ENCODE data around the gene ARID3C.
A peak's percentile ranks its signal among the peaks of the same experiment; 100 is the strongest.

The ARID3C gene

DNA sequence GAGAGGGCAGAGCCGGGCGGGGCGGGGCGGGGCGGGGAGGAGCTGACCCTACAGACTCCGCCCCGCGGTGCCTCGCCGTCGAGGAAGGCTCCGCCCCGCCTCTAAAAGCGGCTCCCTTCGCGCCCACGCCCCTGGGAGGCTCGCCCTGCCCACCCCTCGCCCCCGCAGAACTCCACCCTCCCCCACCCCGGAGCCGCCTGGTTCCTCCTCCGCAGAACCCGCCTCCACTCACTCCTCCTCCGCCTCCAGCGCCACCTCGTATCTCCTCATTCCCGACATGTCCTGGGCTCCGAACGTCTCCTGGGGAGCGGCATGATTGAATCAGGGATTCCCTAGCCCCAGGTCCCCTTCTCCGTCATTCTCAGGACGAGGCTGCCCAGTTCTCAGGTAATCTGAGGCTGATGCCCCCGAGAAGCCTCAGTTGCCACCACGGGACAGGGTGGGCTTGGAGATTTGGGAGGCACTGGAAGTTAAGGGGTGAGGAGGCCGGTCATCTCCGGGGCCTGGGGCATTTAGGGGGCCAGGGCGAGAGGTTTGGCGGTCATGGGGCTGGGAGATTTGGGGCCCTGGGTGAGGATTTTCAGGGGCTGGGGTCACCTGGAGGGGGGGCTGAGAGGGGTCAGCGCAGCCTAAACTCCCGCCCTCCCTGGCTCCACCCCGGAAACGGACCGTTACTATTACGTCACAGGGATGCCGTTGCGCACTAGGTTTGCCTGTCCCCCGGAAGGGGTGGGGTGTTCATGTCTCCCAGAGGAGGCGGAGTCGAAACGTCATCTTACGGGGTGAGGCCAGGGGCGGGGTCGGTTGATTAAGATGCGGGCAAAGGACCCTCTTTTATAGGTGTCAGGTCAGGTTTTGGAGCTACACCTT, 36.8 kb upstream of the ARID3C start:
- POLR2A ChIA-PET: interaction anchor here (0.7 to 1.8 kb wide), 3 partner anchors 18 to 37 kb away, joined by 3 to 11 read pairs (median 3); partner anchors contain the start of genes GALT and SIGMAR1
- peak; percentile 96 for DNase-seq (ENCODE audit: extremely low spot score)
- CTCF ChIA-PET: interaction anchor here (1.3 kb wide), 1 partner anchor 22 kb away, joined by 3 read pairs; no protein-coding TSS in a partner anchor
- peak; percentile 41; the same call in 1 of the 2 replicates for TF ChIP-seq L3MBTL2 (conservative IDR thresholded peaks at IDR 0.05)
- no peak for TF ChIP-seq FOXA1 (IDR thresholded peaks at IDR 0.05)

- no peak for TF ChIP-seq ZNF384 (IDR thresholded peaks at IDR 0.05)
- TF ChIP-seq ARNT (IDR thresholded peaks at IDR 0.05): no peak
- TF ChIP-seq BHLHE40 (IDR thresholded peaks at IDR 0.05; ENCODE audit: borderline replicate concordance): no peak
- TF ChIP-seq SP1 (IDR thresholded peaks at IDR 0.05): no peak
- TF ChIP-seq L3MBTL2 (conservative IDR thresholded peaks at IDR 0.05): no peak; the same call in none of the 2 replicates
- TF ChIP-seq FOXM1 (IDR thresholded peaks at IDR 0.05; ENCODE audit: borderline replicate concordance): no peak
- no peak for TF ChIP-seq LEF1 (IDR thresholded peaks at IDR 0.05; ENCODE audit: borderline replicate concordance)
- TF ChIP-seq CTBP1 (IDR thresholded peaks at IDR 0.05; ENCODE audit: borderline replicate concordance): no peak
- no peak for TF ChIP-seq TARDBP (IDR thresholded peaks at IDR 0.05)
- no peak for TF ChIP-seq HDGF (IDR thresholded peaks at IDR 0.05; ENCODE audit: borderline replicate concordance)
- no peak for TF ChIP-seq ELF4 (IDR thresholded peaks at IDR 0.05)
- no peak for TF ChIP-seq FOXA1 (IDR thresholded peaks at IDR 0.05)
- no peak for TF ChIP-seq FOXK2 (IDR thresholded peaks at IDR 0.05)
- ChIA-PET CTCF (interaction anchor here (1.3 kb wide), 1 partner anchor 22 kb away, joined by 3 read pairs; no protein-coding TSS in a partner anchor), POLR2A (interaction anchor here (0.7 to 1.8 kb wide), 3 partner anchors 18 to 38 kb away, joined by 3 to 11 read pairs (median 3); partner anchors contain the start of genes GALT and SIGMAR1)
- no peak for DNase-seq (ENCODE audit: extremely low spot score)
These were observed 36.2 kb upstream of the ARID3C start for GRCh38 chr9:34665067-34665380.

GRCh38 chr9:34664281-34665066, 35.6 kb upstream of the ARID3C start:
- CTCF ChIA-PET: interaction anchor here (1.3 kb wide), 1 partner anchor 21 kb away, joined by 3 read pairs; no protein-coding TSS in a partner anchor
- POLR2A ChIA-PET: interaction anchor here (0.7 to 1.8 kb wide), 3 partner anchors 17 to 38 kb away, joined by 3 to 11 read pairs (median 3); partner anchors contain the start of genes GALT and SIGMAR1
- peak; percentile 78 for DNase-seq (ENCODE audit: extremely low spot score)
- TF ChIP-seq SUZ12 (IDR thresholded peaks at IDR 0.05) (no peak), ZNF384 (IDR thresholded peaks at IDR 0.05) (no peak), PKNOX1 (IDR thresholded peaks at IDR 0.05) (no peak), FOXA1 (IDR thresholded peaks at IDR 0.05) (no peak), TARDBP (IDR thresholded peaks at IDR 0.05) (no peak), NFRKB (IDR thresholded peaks at IDR 0.05) (no peak), FOXK2 (IDR thresholded peaks at IDR 0.05) (no peak), FOXM1 (IDR thresholded peaks at IDR 0.05; ENCODE audit: borderline replicate concordance) (no peak), SP1 (IDR thresholded peaks at IDR 0.05) (no peak), CTBP1 (IDR thresholded peaks at IDR 0.05; ENCODE audit: borderline replicate concordance) (no peak), L3MBTL2 (conservative IDR thresholded peaks at IDR 0.05) (no peak), ARNT (IDR thresholded peaks at IDR 0.05) (no peak), ELF4 (IDR thresholded peaks at IDR 0.05) (no peak), LEF1 (IDR thresholded peaks at IDR 0.05; ENCODE audit: borderline replicate concordance) (no peak), HDGF (IDR thresholded peaks at IDR 0.05; ENCODE audit: borderline replicate concordance) (no peak), BHLHE40 (IDR thresholded peaks at IDR 0.05; ENCODE audit: borderline replicate concordance) (no peak)

GRCh38 chr9:34663303-34663605, 34.4 kb upstream of the ARID3C start:
- DNase-seq (ENCODE audit: extremely low spot score): no peak
- ChIA-PET CTCF (no interaction called here), POLR2A (interaction anchor here (1.2 kb wide), 1 partner anchor 17 kb away, joined by 4 read pairs; the partner anchor contains the start of gene GALT)
- TF ChIP-seq FOXA1 (IDR thresholded peaks at IDR 0.05) (no peak), PKNOX1 (IDR thresholded peaks at IDR 0.05) (no peak), NFRKB (IDR thresholded peaks at IDR 0.05) (no peak), SUZ12 (IDR thresholded peaks at IDR 0.05) (no peak), ARNT (IDR thresholded peaks at IDR 0.05) (no peak), TARDBP (IDR thresholded peaks at IDR 0.05) (no peak), BHLHE40 (IDR thresholded peaks at IDR 0.05; ENCODE audit: borderline replicate concordance) (no peak), ELF4 (IDR thresholded peaks at IDR 0.05) (no peak), LEF1 (IDR thresholded peaks at IDR 0.05; ENCODE audit: borderline replicate concordance) (no peak), ZNF384 (IDR thresholded peaks at IDR 0.05) (no peak), FOXK2 (IDR thresholded peaks at IDR 0.05) (no peak)

- TF ChIP-seq SUZ12 (IDR thresholded peaks at IDR 0.05) (no peak), TARDBP (IDR thresholded peaks at IDR 0.05) (no peak), ZNF384 (IDR thresholded peaks at IDR 0.05) (no peak), LEF1 (IDR thresholded peaks at IDR 0.05; ENCODE audit: borderline replicate concordance) (no peak), BHLHE40 (IDR thresholded peaks at IDR 0.05; ENCODE audit: borderline replicate concordance) (no peak), ELF4 (IDR thresholded peaks at IDR 0.05) (no peak), FOXM1 (IDR thresholded peaks at IDR 0.05; ENCODE audit: borderline replicate concordance) (no peak), L3MBTL2 (conservative IDR thresholded peaks at IDR 0.05) (no peak), CTBP1 (IDR thresholded peaks at IDR 0.05; ENCODE audit: borderline replicate concordance) (no peak), FOXA1 (IDR thresholded peaks at IDR 0.05) (no peak), PKNOX1 (IDR thresholded peaks at IDR 0.05) (no peak), FOXK2 (IDR thresholded peaks at IDR 0.05) (no peak), ARNT (IDR thresholded peaks at IDR 0.05) (no peak), NFRKB (IDR thresholded peaks at IDR 0.05) (no peak), HDGF (IDR thresholded peaks at IDR 0.05; ENCODE audit: borderline replicate concordance) (no peak), SP1 (IDR thresholded peaks at IDR 0.05) (no peak)
- POLR2A ChIA-PET: interaction anchor here (1.2 kb wide), 1 partner anchor 16 kb away, joined by 4 read pairs; the partner anchor contains the start of gene GALT
- CTCF ChIA-PET: no interaction called here
- no peak for DNase-seq (ENCODE audit: extremely low spot score)
These were observed 33.8 kb upstream of the ARID3C start, which contains the start of gene CCL27 for GRCh38 chr9:34662526-34663302. Gene CCL27, minus strand, starts transcription at chr9:34662657. Its CDS starts 24 bp downstream, at chr9:34662633.

Data from HEK293T (cell line).